ENCODE results near the gene LRP2BP.
"Not testable (repeated sequence)": the region's sequence is repeated elsewhere in the genome, so short reads cannot be mapped to it uniquely, and the experiment has no call there.

The LRP2BP gene

GRCh38 chr4:185382754-185383153 lies 13.0 kb downstream of the LRP2BP start:
- peaks cover 7% of the 10 kb centered on the region for H3K9me3 Mint-ChIP-seq
- H3K4me3 Mint-ChIP-seq = no peak overlapping the region
- no peak overlapping the region for H3K27ac Mint-ChIP-seq
- no peak for DNase-seq
- peaks cover 27% of the 10 kb centered on the region for H3K27me3 Mint-ChIP-seq
- no peaks in the 10 kb centered on the region for H3K36me3 Mint-ChIP-seq (ENCODE audit: low read depth)
- H3K4me1 Mint-ChIP-seq (ENCODE audit: low read depth) = peaks cover 12% of the 10 kb centered on the region

- Mint-ChIP-seq H3K27me3 (peaks cover 27% of the 10 kb centered on the region), H3K36me3 (ENCODE audit: low read depth) (no peaks in the 10 kb centered on the region), H3K4me1 (ENCODE audit: low read depth) (peaks cover 12% of the 10 kb centered on the region), H3K27ac (no peak overlapping the region), H3K9me3 (peaks cover 7% of the 10 kb centered on the region), H3K4me3 (no peak overlapping the region)
- DNase-seq = no peak
Measured at GRCh38 chr4:185381288-185382196, 14.2 kb downstream of the LRP2BP start.

GRCh38 chr4:185380320-185380719 lies 15.4 kb downstream of the LRP2BP start:
- no peak for DNase-seq
- no peak overlapping the region for H3K4me3 Mint-ChIP-seq
- peaks cover 9% of the 10 kb centered on the region for H3K4me1 Mint-ChIP-seq (ENCODE audit: low read depth)
- H3K27me3 Mint-ChIP-seq = peaks cover 18% of the 10 kb centered on the region
- H3K9me3 Mint-ChIP-seq = peaks cover 7% of the 10 kb centered on the region
- H3K27ac Mint-ChIP-seq = no peak overlapping the region
- no peaks in the 10 kb centered on the region for H3K36me3 Mint-ChIP-seq (ENCODE audit: low read depth)

GRCh38 chr4:185379326-185380295 lies 16.1 kb downstream of the LRP2BP start:
- H3K4me1 Mint-ChIP-seq (ENCODE audit: low read depth) = peaks cover 3% of the 10 kb centered on the region
- no peaks in the 10 kb centered on the region for H3K36me3 Mint-ChIP-seq (ENCODE audit: low read depth)
- no peak for DNase-seq
- peaks cover 11% of the 10 kb centered on the region for H3K27me3 Mint-ChIP-seq
- H3K9me3 Mint-ChIP-seq = peaks cover 7% of the 10 kb centered on the region
- H3K4me3 Mint-ChIP-seq = no peak overlapping the region
- H3K27ac Mint-ChIP-seq = no peak overlapping the region

GRCh38 chr4:185378264-185378663 lies 17.5 kb downstream of the LRP2BP start:
- H3K36me3 Mint-ChIP-seq (ENCODE audit: low read depth) = no peaks in the 10 kb centered on the region
- peaks cover 7% of the 10 kb centered on the region for H3K9me3 Mint-ChIP-seq
- no peak for DNase-seq
- H3K27ac Mint-ChIP-seq = no peak overlapping the region
- H3K27me3 Mint-ChIP-seq = no peaks in the 10 kb centered on the region
- H3K4me1 Mint-ChIP-seq (ENCODE audit: low read depth) = no peaks in the 10 kb centered on the region
- H3K4me3 Mint-ChIP-seq = no peak overlapping the region

GRCh38 chr4:185374573-185374972 lies 21.2 kb downstream of the LRP2BP start:
- H3K27me3 Mint-ChIP-seq = no peaks in the 10 kb centered on the region
- H3K27ac Mint-ChIP-seq = no peak overlapping the region
- H3K4me3 Mint-ChIP-seq = no peak overlapping the region
- H3K36me3 Mint-ChIP-seq (ENCODE audit: low read depth) = peaks cover 18% of the 10 kb centered on the region
- H3K4me1 Mint-ChIP-seq (ENCODE audit: low read depth) = no peaks in the 10 kb centered on the region
- no peak for DNase-seq
- no peaks in the 10 kb centered on the region for H3K9me3 Mint-ChIP-seq

GRCh38 chr4:185374027-185374426 lies 21.7 kb downstream of the LRP2BP start:
- no peaks in the 10 kb centered on the region for H3K27me3 Mint-ChIP-seq
- no peak for DNase-seq
- no peak overlapping the region for H3K4me3 Mint-ChIP-seq
- H3K27ac Mint-ChIP-seq = no peak overlapping the region
- no peaks in the 10 kb centered on the region for H3K9me3 Mint-ChIP-seq
- no peaks in the 10 kb centered on the region for H3K4me1 Mint-ChIP-seq (ENCODE audit: low read depth)
- peaks cover 18% of the 10 kb centered on the region for H3K36me3 Mint-ChIP-seq (ENCODE audit: low read depth)

- Mint-ChIP-seq H3K27me3 (no peaks in the 10 kb centered on the region), H3K9me3 (no peaks in the 10 kb centered on the region), H3K36me3 (ENCODE audit: low read depth) (peaks cover 21% of the 10 kb centered on the region), H3K4me1 (ENCODE audit: low read depth) (no peaks in the 10 kb centered on the region), H3K27ac (no peak overlapping the region), H3K4me3 (no peak overlapping the region)
- no peak for DNase-seq
Measured at GRCh38 chr4:185371702-185372101, 24.0 kb downstream of the LRP2BP start.

GRCh38 chr4:185370268-185370949 lies 25.3 kb downstream of the LRP2BP start:
- H3K4me3 Mint-ChIP-seq = no peak overlapping the region
- H3K4me1 Mint-ChIP-seq (ENCODE audit: low read depth) = no peaks in the 10 kb centered on the region
- no peaks in the 10 kb centered on the region for H3K27me3 Mint-ChIP-seq
- H3K9me3 Mint-ChIP-seq = no peaks in the 10 kb centered on the region
- H3K27ac Mint-ChIP-seq = no peak overlapping the region
- no peak for DNase-seq
- H3K36me3 Mint-ChIP-seq (ENCODE audit: low read depth) = peaks cover 21% of the 10 kb centered on the region

- no peak for DNase-seq
- Mint-ChIP-seq H3K4me1 (ENCODE audit: low read depth) (no peaks in the 10 kb centered on the region), H3K27ac (no peak overlapping the region), H3K9me3 (no peaks in the 10 kb centered on the region), H3K27me3 (no peaks in the 10 kb centered on the region), H3K4me3 (no peak overlapping the region), H3K36me3 (ENCODE audit: low read depth) (peaks cover 21% of the 10 kb centered on the region)
Measured at GRCh38 chr4:185369731-185370130, 26.0 kb downstream of the LRP2BP start.

- Mint-ChIP-seq H3K4me1 (ENCODE audit: low read depth) (no peaks in the 10 kb centered on the region), H3K9me3 (no peaks in the 10 kb centered on the region), H3K36me3 (ENCODE audit: low read depth) (peaks cover 26% of the 10 kb centered on the region), H3K4me3 (no peak overlapping the region), H3K27me3 (no peaks in the 10 kb centered on the region), H3K27ac (no peak overlapping the region)
- no peak for DNase-seq
Measured at GRCh38 chr4:185364886-185365285, 30.8 kb downstream of the LRP2BP start.

GRCh38 chr4:185363251-185363650 lies 32.5 kb downstream of the LRP2BP start:
- H3K9me3 Mint-ChIP-seq = no peaks in the 10 kb centered on the region
- no peaks in the 10 kb centered on the region for H3K27me3 Mint-ChIP-seq
- H3K4me1 Mint-ChIP-seq (ENCODE audit: low read depth) = no peaks in the 10 kb centered on the region
- H3K36me3 Mint-ChIP-seq (ENCODE audit: low read depth) = peaks cover 34% of the 10 kb centered on the region
- no peak for DNase-seq
- H3K4me3 Mint-ChIP-seq = no peak overlapping the region
- H3K27ac Mint-ChIP-seq = no peak overlapping the region

GRCh38 chr4:185362570-185362969 lies 33.2 kb downstream of the LRP2BP start:
- not testable (repeated sequence) for DNase-seq; H3K27me3 Mint-ChIP-seq; H3K4me3 Mint-ChIP-seq; H3K27ac Mint-ChIP-seq; H3K9me3 Mint-ChIP-seq; H3K4me1 Mint-ChIP-seq (ENCODE audit: low read depth)
- peaks cover 38% of the 10 kb centered on the region for H3K36me3 Mint-ChIP-seq (ENCODE audit: low read depth)

GRCh38 chr4:185361872-185362271 lies 33.9 kb downstream of the LRP2BP start:
- Mint-ChIP-seq H3K36me3 (ENCODE audit: low read depth) (peaks cover 42% of the 10 kb centered on the region), H3K27ac (no peak overlapping the region), H3K4me1 (ENCODE audit: low read depth) (peaks cover 8% of the 10 kb centered on the region), H3K4me3 (no peak overlapping the region), H3K9me3 (no peaks in the 10 kb centered on the region), H3K27me3 (no peaks in the 10 kb centered on the region)
- no peak for DNase-seq

Measured in activated T-cell treated with anti-CD3 and anti-CD28 coated beads, Interleukin-2, amount 50 U/mL, for 24 hours (primary cell).